ENCODE results near the gene TNN.
A peak's percentile ranks its signal among the peaks of the same experiment; 100 is the strongest.

Gene TNN

DNA sequence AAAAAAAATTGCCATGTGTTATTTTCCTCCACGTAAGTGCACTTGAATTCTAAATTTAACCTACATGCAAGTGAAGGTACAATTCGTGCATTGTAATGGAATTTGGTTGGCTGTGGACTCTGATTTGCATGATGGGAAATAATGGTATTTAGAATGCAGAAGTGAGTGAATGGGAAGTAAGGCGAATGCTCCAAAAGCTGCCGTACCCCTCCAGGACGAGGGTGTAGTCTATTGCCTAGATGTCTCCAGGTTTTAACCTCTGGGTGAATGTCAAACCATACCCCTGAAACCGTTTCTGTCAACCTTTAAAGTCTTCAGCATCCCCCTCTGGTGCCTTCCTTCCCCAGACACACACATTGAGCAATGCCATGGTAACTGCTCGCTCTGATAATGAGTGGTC is 80.4 kb downstream of the TNN start:
- H3K4me3 ChIP-seq (ENCODE audit: control insufficient read depth, low read depth, low read length), result no peak overlapping the region
- no peak for DNase-seq (ENCODE audit: low read depth)
- TF ChIP-seq, protein P1, sequence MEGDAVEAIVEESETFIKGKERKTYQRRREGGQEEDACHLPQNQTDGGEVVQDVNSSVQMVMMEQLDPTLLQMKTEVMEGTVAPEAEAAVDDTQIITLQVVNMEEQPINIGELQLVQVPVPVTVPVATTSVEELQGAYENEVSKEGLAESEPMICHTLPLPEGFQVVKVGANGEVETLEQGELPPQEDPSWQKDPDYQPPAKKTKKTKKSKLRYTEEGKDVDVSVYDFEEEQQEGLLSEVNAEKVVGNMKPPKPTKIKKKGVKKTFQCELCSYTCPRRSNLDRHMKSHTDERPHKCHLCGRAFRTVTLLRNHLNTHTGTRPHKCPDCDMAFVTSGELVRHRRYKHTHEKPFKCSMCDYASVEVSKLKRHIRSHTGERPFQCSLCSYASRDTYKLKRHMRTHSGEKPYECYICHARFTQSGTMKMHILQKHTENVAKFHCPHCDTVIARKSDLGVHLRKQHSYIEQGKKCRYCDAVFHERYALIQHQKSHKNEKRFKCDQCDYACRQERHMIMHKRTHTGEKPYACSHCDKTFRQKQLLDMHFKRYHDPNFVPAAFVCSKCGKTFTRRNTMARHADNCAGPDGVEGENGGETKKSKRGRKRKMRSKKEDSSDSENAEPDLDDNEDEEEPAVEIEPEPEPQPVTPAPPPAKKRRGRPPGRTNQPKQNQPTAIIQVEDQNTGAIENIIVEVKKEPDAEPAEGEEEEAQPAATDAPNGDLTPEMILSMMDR (IDR thresholded peaks at IDR 0.05; ENCODE audit: control insufficient read depth, insufficient read depth, low read depth, low read length, missing control alignments), result no peak

DNA sequence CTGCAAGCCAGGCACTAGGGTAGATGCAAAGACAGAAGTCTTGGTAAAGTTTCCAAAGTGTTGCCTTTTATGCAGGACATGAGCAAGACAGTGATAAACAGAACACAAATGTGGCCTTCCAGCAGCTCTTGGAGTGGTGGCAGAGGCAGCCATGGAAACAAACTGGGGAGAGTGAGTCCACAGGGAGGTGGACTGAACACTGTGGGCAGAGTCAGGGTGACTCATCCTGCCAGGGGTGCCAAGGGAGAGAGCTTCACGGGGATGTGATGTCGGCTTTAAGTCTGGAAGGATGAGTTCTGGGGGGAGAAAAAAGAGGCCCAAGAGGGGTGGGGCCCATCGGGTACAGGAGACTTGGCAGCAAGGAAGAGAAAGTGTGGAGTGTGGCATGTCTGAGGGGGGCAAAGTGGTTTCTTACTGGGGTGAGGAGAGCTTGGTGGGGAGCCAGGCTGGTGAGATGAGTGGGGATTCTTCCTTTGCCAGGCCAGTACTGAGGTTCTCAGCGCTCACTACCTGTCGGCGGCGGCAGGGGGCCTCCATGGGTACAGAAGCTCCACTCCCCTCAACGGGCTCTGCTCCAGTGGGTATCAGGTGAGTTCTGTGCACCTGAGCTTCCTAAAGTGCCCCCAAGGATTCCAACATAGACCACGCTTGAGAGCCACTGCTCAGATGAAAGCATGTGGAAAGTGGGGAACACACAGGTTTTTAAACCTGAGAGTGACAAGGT is 83.1 kb downstream of the TNN start:
- no peak overlapping the region for H3K4me3 ChIP-seq (ENCODE audit: control insufficient read depth, low read depth, low read length)
- TF ChIP-seq, protein P1 (IDR thresholded peaks at IDR 0.05; ENCODE audit: control insufficient read depth, insufficient read depth, low read depth, low read length, missing control alignments), result no peak
- no peak for DNase-seq (ENCODE audit: low read depth)

DNA sequence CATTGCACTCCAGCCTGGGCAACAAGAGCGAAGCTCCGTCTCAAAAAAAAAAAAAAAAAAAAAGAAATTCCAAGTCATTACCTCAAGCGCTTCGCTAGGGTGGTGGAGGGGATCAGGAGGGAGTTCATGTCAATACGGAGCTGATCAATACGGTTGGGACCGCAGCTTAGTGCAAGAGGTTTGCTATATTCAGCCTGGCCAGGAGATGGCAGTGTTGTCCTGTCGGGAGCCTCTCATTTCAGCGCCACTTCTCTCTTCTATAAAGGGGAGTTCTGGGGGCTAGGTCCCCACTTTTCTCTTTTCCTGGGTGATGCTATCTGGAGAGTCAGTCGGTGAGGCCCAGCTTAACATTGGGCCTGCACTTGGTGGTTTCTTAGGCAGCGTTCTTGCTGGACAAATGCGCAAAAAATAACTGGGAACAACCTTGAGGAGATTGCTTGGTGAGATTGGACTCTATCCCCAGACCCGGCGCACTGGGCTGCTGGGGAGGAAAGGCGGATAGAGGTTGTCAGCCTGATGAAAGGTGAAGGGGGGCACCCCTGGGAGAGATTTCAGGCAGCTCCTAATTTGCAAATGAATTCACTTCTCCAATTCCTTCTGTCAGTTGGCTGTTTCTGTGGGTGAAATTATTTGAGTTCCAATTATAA is 84.5 kb downstream of the TNN start:
- no peak overlapping the region for H3K4me3 ChIP-seq (ENCODE audit: control insufficient read depth, low read depth, low read length)
- TF ChIP-seq, protein P1 (IDR thresholded peaks at IDR 0.05; ENCODE audit: control insufficient read depth, insufficient read depth, low read depth, low read length, missing control alignments), result peak; percentile 79
- no peak for DNase-seq (ENCODE audit: low read depth)

- peak; percentile 2 for DNase-seq (ENCODE audit: low read depth)
- TF ChIP-seq, protein P1 (IDR thresholded peaks at IDR 0.05; ENCODE audit: control insufficient read depth, insufficient read depth, low read depth, low read length, missing control alignments), result peak; percentile 79
- H3K4me3 ChIP-seq (ENCODE audit: control insufficient read depth, low read depth, low read length), result no peak overlapping the region
These were observed 87.2 kb downstream of the TNN start for GRCh38 chr1:175154629-175155472.

- no peak for DNase-seq (ENCODE audit: low read depth)
- TF ChIP-seq, protein P1 (IDR thresholded peaks at IDR 0.05; ENCODE audit: control insufficient read depth, insufficient read depth, low read depth, low read length, missing control alignments), result no peak
- no peak overlapping the region for H3K4me3 ChIP-seq (ENCODE audit: control insufficient read depth, low read depth, low read length)
These were observed 87.8 kb downstream of the TNN start for GRCh38 chr1:175155473-175155856.

DNA sequence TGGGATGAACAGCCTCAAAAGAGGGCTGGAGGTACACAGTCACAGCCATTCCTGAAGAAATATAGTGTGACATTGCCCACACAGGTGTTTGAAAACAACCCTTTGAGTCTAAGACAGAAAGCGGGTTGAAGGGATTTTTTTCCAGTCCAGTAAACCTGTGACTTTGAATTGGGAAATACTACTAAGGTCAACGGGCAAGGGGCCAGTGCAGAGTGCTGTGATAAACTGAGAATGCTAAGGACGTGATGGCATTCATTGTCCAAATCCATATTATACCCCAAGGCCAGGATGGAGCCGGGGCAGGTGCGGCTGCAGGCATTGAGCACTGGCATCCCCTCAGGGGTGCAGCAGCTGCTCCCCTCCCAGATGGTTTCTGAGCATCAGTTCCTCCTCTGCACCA is 88.3 kb downstream of the TNN start:
- DNase-seq (ENCODE audit: low read depth), result no peak
- TF ChIP-seq, protein P1 (IDR thresholded peaks at IDR 0.05; ENCODE audit: control insufficient read depth, insufficient read depth, low read depth, low read length, missing control alignments), result no peak
- H3K4me3 ChIP-seq (ENCODE audit: control insufficient read depth, low read depth, low read length), result no peak overlapping the region
